GM21528 (cell line): ENCODE results near the gene RIC8A.
A peak's percentile ranks its signal among the peaks of the same experiment; 100 is the strongest.
"Not testable (repeated sequence)": the region's sequence is repeated elsewhere in the genome, so short reads cannot be mapped to it uniquely, and the experiment has no call there.

Source experiments
- ATAC-seq: cut with Tn5 transposase; IDR thresholded peaks from one replicate; pipeline ENCODE4 v1.9.1; 2021; ENCODE audit warnings: mild to moderate bottlenecking, moderate library complexity; ENCODE audit not compliant: unreplicated experiment, low FRiP score

RIC8A gene

GRCh38 chr11:207208-207862 lies at the start of gene RIC8A, which contains the start of gene BET1L:
RIC8A (plus strand) TSS chr11:207708; CDS start chr11:208855, 1,147 bp downstream.
BET1L (minus strand) TSS chr11:207399; CDS start chr11:207321, 78 bp downstream.
- ATAC-seq = peak; percentile 69

GRCh38 chr11:180242-180641 lies 27.3 kb upstream of the RIC8A start:
- ATAC-seq = not testable (repeated sequence)

- peak; percentile 36 for ATAC-seq
Observed at GRCh38 chr11:189200-189783, 18.2 kb upstream of the RIC8A start.

GRCh38 chr11:189843-190311 lies 17.6 kb upstream of the RIC8A start:
- peak; percentile 73 for ATAC-seq

GRCh38 chr11:190546-190945 lies 17.0 kb upstream of the RIC8A start:
- ATAC-seq = not testable (repeated sequence)

GRCh38 chr11:191490-192478 lies 15.7 kb upstream of the RIC8A start:
- ATAC-seq = not testable (repeated sequence)

GRCh38 chr11:192674-193128 lies 14.8 kb upstream of the RIC8A start, which contains the start of gene SCGB1C1:
SCGB1C1 (plus strand) TSS chr11:193078; CDS start chr11:193100, 22 bp downstream.
- ATAC-seq = not testable (repeated sequence)

GRCh38 chr11:193481-193880 lies 14.0 kb upstream of the RIC8A start:
- not testable (repeated sequence) for ATAC-seq

GRCh38 chr11:196786-197731 lies 10.4 kb upstream of the RIC8A start:
- ATAC-seq = no peak

- no peak for ATAC-seq
Observed at GRCh38 chr11:197741-198235, 9.7 kb upstream of the RIC8A start.

GRCh38 chr11:198236-198806 lies 9.2 kb upstream of the RIC8A start:
- ATAC-seq = no peak

- ATAC-seq = no peak
Observed at GRCh38 chr11:199004-199581, 8.4 kb upstream of the RIC8A start.

GRCh38 chr11:199782-200181 lies 7.7 kb upstream of the RIC8A start:
- no peak for ATAC-seq

- no peak for ATAC-seq
Observed at GRCh38 chr11:200224-201003, 7.1 kb upstream of the RIC8A start.

GRCh38 chr11:201966-202365 lies 5.5 kb upstream of the RIC8A start:
- no peak for ATAC-seq

- no peak for ATAC-seq
Observed at GRCh38 chr11:202490-202889, 5.0 kb upstream of the RIC8A start.

- no peak for ATAC-seq
Observed at GRCh38 chr11:203056-203944, 4.2 kb upstream of the RIC8A start.
